Ammon's horn (tissue), 1 donor: ENCODE measurements around the gene MCRIP1.

Source experiments
- DNase-seq: peaks from one replicate; pipeline ENCODE4 v3.0.0-alpha.2; 2016; ENCODE audit warnings: low spot score

MCRIP1 gene, protein sequence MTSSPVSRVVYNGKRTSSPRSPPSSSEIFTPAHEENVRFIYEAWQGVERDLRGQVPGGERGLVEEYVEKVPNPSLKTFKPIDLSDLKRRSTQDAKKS

GRCh38 chr17:81833160-81833920, at the start of gene MCRIP1:
MCRIP1 (minus strand) TSS chr17:81833291; CDS start chr17:81824506, 8,785 bp downstream.
- peak; percentile 90 for DNase-seq

DNA sequence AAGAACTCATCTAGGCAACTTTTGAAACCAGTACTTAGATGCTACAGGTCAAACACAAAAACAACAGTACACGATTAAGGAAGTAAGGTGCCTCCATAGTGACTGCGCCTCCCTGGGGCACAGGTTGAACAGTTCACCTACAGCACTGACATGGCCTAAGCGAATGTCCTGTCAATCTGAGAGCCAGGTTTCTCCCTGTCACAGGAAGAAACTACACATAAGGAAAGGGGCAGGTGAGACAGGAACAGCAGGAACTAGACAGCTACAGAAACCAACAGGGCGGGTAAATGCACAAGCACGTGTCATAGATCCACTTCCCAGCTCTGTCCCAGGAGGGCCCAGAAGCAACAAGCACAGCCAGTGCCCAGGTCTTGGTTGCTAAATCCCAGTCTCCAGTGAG, 46.0 kb upstream of the MCRIP1 start:
- DNase-seq: no peak

GRCh38 chr17:81878294-81878693, 45.2 kb upstream of the MCRIP1 start:
- no peak for DNase-seq

- DNase-seq: no peak
Observed at GRCh38 chr17:81877569-81877968, 44.5 kb upstream of the MCRIP1 start.

- DNase-seq: peak; percentile 88
Observed at GRCh38 chr17:81871387-81872230, 38.5 kb upstream of the MCRIP1 start.

DNA sequence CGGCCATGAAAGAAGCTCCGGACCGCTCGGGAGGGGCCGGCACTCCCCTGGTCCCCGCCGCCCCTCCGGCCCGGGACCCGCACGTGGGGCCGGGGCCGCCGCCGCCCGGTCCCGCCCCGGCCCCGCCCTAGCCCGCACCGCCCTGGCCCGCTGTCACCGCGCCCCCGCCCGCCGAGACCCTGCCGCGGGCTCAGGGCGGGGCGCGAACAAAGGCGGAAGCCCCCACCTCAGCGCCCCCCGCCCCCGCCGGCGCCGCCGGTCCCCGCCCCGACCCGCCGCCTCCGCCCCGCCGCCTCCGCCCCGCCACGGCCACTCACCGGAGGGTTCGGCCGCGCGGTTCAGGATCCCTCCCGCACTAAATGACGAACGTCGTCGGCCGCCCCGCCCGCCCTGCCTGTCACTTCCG, 37.9 kb upstream of the MCRIP1 start, which contains the start of gene ARHGDIA:
Gene ARHGDIA (minus strand): TSS at position 357 of the 406 bp plus-strand sequence. CDS start 1,407 bp downstream, outside the sequence.
- DNase-seq: no peak

GRCh38 chr17:81870131-81870980, 37.3 kb upstream of the MCRIP1 start:
- DNase-seq: no peak

GRCh38 chr17:81869221-81870130, 36.4 kb upstream of the MCRIP1 start:
- no peak for DNase-seq

- DNase-seq: no peak
Observed at GRCh38 chr17:81868674-81869220, 35.7 kb upstream of the MCRIP1 start.

- no peak for DNase-seq
Observed at GRCh38 chr17:81867991-81868673, 35.0 kb upstream of the MCRIP1 start.

DNA sequence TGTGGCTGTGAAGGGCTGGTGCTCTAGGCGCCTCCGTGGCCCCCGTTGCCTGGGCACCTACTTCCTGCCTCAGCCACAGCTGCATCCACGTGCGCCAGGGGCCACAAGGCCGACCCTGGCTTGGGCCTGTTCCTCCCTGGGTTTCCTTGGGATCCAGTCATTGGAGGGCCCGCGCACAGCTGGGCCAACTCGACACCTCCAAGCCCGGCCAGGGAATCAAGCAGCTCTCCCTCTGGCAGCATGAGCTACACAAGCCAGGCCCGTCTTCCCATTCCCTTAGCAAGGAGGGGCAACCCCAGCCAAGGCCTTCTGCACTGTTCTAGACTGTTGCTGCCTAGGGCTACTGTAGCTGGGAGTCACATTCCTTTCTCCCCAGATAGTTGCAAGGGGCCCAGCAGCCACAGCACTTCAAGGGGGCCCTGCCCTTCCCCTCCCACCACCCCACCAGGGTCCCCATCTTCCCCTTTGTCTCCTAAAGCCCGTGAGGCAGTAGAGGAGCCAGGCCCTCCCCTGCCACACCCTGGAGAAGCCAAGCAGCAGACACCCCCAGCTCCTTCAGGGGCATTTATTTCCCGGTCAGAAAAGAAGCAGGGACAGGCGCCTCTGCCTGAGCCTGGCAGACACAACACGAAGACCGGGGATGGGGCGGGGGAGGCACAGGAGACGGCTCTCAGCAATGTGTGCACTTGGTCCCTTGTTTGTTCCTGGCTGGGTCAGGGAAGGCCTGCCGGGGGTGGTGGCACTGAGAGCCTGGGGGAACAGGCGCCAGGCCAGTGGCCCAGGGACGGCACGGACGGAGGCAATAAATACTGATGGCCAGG, 34.3 kb upstream of the MCRIP1 start:
- DNase-seq: no peak

- no peak for DNase-seq
Observed at GRCh38 chr17:81866440-81867169, 33.5 kb upstream of the MCRIP1 start.

DNA sequence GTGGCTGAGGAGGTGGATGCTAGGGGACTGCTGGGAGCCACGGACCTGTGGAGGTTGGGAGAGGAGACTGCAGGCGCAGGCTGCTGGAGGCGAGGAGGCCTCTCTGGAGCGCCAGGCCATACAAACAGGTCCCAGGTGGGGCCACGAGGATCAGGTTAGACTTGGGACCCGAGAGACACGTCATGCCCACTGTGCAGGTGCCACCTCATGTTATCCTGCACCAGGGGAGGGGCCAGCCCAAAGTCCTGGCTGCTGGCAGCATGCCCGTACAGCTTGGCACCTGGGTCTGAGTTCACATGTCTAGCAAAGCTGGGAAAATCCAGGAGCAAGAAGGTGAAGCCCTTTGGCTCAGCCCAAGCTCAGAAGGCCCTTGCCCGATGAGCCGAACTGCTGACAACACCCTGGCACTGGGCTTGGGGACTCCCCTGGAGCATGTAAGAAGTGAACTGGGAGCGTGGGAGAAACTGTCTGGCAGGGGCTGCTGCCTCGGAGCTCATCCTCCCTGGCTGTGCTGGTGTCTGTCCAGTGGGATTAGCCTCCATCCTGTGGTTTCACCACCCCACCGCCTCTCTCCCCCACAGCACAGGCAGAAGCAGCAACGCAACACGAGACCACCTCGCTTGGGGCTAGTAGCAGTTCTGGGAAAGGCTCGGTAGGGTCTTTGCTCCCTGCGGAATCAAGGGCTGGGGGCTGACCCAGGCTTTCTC, 32.8 kb upstream of the MCRIP1 start:
- DNase-seq: no peak

DNA sequence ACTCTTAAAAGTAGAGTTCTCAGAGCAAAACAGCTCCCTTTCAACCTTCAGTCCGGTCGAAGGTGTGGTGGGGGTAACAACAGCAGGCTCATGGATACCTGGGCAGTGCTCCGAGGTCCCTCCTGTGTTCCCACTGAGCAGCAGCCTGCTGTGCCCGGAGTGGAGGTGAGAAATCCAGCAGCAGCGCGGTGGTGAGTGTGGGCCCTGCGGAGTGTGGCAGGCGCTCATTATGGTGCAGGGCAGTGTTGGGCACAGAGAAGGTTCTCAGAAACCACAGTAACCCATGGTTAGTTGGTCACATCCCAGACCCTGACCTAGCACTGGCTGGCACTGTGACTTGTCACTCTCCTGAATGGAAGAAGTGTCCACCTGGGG, 32.3 kb upstream of the MCRIP1 start:
- no peak for DNase-seq

- no peak for DNase-seq
Observed at GRCh38 chr17:81863833-81864768, 31.0 kb upstream of the MCRIP1 start.

GRCh38 chr17:81863123-81863675, 30.1 kb upstream of the MCRIP1 start:
- DNase-seq: no peak
